Stimulated activated CD8-positive, alpha-beta memory T cell treated with anti-CD3 and anti-CD28 coated beads, Interleukin-4, amount 100 ng/mL, for 4 hours (primary cell): ENCODE measurements around the gene LSM2.
"Not testable (repeated sequence)": the region's sequence is repeated elsewhere in the genome, so short reads cannot be mapped to it uniquely, and the experiment has no call there.

Source experiments
- DNase-seq, 2 donors: peaks; one replicate each; pipeline ENCODE4 v3.0.0-alpha.2; 2020; ENCODE audit warnings: low read depth in 2 of 2, low spot score in 1 of 2

The LSM2 gene

DNA sequence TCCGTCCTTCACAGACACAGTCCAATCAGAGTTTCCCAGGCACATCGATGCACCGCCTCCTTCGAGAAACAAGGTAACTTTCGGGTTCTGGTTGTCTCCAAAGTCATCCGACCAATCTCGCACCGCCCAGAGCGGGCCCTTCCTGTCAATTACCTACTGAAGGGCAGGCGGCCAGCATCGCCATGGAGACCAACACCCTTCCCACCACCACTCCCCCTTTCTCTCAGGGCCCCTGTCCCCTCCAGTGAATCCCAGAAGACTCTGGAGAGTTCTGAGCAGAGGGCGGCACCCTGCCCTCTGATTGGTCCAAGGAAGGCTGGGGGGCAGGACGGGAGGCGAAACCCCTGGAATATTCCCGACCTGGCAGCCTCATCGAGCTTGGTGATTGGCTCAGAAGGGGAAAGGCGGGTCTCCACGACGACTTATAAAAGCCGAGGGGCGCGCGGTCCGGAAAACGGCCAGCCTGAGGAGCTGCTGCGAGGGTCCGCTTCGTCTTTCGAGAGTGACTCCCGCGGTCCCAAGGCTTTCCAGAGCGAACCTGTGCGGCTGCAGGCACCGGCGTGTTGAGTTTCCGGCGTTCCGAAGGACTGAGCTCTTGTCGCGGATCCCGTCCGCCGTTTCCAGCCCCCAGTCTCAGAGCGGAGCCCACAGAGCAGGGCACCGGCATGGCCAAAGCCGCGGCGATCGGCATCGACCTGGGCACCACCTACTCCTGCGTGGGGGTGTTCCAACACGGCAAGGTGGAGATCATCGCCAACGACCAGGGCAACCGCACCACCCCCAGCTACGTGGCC is 20.7 kb upstream of the LSM2 start, which contains the start of gene HSPA1B:
TSS of gene HSPA1B (plus strand) at position 453 of the 794 bp plus-strand sequence. CDS start at position 666, 213 bp downstream.
- peak; percentile 75 to 83 for DNase-seq

DNA sequence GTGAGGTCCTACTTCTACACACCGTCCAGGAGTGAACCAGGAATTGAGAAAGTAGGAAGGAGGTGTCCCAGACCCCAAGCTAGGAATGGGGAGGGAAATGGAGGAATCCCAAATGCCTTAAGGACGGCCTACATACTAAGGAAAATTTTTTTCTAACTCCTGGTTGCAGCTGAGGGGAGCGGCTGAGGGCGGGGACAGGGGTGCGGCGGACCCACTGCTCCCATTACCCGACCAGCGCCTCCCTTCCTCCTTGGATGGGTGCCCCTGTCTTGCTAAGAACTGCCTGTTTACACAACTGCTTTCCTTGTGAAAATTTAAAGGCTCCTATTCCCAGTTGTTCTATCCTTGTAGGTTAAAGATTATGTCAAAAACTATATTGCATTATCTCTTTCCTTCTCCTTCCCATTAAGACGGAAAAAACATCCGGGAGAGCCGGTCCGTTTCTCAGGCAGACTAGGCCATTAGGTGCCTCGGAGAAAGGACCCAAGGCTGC is 20.1 kb upstream of the LSM2 start:
- DNase-seq = no peak

DNA sequence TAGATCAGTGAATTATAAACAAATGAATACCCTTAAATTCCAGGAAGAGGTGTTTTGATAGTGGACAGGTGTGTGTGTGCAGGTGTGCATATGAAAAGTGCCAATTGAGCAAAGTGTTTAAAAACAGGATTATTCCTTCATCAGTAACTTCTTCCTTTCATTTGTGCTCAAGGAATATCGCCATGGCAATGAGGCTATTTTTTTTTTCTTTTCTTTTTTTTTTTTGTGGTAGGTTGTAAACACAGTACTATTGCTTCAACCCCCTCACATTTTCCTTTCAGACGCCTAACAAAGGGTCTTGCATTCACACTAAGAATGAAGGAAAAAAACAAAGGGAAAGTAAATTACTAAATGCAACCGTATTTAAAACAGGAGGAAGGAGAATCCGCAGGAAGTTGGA is 18.8 kb upstream of the LSM2 start:
- DNase-seq = no peak

DNA sequence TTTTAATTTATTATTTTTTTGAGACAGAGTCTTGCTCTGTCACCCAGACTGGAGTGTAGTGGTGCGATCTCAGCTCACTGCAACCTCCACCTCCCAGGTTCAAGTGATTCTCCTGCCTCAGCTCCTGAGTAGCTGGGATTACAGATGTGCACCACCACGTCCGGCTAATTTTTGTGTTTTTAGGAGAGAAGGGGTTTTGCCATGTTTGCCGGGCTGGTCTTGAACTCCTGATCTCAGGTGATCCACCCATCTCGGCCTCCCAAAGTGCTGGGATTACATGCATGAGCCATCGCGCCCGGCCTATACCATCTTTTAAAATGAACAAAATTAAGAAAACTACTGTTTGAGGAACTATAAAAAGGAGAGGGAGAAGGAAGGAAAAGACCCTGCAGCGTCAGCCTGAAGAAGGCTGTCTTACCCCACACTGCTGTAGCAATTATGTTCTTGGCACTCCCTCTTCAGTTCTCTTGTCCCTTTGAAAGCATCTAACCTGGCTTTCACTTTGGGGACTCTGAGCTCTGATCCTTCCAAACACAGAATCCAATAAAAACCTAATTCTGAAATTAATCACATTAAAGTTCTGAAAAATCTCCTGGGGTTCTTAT is 16.9 kb upstream of the LSM2 start:
- not testable (repeated sequence) for DNase-seq

DNA sequence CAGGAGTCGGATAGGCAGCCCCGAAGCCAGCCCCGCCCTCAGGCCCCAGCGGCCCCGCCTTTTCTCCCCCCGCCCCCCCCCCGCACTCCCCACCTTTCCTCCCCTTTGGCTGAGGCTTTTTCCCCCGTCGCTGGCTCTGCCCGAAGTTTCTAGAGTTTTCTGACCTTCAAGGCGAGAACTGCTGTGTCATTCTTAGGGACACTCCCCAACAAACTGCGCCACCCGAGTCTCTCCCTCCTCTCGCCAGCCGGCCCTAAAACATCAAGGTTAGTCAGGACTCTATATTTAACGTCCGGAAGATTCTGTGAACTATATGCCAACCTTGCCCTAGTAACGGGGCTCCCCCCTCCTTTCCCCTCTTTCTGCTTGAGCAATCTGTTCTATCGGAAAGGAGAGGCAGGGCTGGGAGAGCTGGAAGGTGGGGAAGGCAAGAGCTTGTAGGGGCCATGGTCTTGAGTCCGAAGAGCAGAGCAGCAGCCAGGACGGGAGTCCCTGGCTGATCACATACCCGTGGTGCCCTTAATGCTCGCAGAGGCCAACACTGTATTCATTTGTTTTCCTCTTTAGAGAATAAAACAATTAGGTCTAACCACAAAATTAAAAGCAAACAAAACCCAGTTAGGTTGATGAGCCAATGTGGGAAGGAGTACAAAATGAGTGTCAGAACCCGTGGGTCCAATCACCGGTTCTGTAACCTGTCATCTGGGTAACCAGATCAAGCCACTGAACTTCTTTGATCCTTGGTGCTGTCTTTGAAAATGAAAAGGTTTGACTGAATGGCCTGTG is 15.5 kb upstream of the LSM2 start:
- DNase-seq = peak in 1 of 2 donors; percentile 47

DNA sequence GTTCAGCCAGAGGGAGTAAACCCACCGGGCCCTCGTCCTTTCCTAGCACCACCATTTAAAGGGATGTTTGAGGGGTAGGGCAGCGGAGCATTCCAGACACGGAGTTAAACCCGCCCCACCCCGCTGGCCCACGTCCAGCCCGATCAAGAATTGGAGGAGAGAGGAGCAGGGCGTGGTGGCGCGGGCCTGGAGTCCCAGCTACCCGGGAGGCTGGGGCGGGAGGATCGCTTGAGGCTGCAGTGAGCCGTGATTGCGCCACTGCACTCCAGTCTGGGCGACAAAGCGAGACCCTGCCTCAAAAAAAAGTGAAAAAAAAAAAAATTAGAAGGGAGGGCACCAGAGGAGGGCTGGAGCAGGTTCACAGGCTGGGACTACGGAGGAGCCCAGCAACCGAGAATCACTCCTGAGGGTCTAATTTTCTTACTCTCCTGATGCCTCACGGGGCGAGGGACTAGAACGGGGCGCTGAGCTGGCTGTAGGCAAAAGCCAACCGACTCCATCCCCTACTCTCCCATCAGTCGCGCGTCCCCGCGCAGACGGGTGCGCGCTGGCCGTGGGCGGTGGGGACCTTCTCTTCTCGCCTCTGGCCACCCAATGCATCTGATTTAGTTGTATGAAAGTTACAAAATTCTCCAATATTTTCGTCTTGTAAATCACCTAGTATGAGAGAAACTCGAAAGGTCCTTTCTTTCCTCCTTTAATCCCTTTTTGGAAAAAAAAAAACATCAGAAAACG is 14.7 kb upstream of the LSM2 start:
- no peak for DNase-seq

DNA sequence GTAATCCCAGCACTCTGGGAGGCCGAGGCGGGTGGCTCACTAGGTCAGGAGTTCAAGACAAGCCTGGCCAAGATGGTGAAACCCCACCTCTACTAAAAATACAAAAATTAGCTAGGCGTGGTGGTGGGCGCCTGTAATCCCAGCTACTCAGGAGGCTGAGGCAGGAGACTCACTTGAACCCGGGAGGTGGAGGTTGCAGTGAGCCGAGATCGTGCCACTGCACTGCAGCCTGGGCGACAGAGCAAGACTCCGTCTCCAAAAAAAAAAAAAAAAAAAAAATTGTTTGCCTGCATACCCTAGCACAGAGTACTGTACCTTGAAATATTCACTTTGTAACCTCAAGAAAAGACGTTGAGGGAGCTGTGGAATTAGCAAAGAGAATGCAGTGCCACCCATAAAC is 13.6 kb upstream of the LSM2 start:
- not testable (repeated sequence) for DNase-seq

DNA sequence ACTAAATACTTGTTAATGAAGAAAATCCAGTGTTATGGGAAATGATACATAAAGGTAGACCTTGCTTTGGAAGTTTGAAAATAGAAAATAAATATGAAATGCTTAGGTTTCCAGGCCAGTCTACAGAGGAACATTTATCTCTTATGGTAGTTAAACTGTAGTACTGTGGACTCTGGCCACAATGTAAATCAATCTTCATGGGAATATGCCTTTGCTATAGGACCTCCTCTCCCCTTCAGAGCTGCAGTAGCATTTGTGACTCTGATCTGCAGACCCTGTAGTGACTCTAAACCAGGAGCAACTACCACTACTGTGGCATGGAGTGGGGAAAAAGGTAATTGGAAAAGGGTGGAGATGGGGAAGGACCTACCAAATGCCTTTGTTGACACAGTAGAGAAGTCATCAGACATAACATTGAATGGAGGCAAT is 13.1 kb upstream of the LSM2 start:
- no peak for DNase-seq

DNA sequence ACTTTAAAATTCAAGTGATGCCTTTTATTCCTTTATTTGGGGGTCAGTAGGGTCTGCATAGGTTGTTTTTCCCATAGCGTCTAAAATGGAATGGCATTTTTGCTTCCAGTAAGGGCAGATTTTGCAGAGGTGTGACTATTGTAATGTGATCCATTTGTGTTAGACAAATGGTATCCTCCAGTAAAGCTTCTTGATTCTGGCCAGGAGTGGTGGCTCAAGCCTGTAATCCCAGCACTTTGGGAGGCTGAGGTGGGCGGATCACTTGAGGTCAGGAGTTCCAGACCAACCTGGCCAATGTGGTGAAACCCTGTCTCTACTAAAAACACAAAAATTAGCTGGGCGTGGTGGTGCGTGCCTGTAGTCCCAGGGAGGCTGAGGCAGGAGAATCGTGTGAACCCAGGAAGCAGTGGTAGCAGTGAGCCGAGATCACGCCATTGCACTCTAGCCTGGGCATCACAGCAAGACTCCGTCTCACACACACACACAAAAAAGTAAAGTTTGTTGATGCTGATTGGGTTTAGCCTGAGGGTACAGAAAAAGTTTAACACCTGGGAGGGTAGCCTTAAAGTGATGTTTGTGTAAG is 11.3 kb upstream of the LSM2 start:
- DNase-seq = not testable (repeated sequence)

DNA sequence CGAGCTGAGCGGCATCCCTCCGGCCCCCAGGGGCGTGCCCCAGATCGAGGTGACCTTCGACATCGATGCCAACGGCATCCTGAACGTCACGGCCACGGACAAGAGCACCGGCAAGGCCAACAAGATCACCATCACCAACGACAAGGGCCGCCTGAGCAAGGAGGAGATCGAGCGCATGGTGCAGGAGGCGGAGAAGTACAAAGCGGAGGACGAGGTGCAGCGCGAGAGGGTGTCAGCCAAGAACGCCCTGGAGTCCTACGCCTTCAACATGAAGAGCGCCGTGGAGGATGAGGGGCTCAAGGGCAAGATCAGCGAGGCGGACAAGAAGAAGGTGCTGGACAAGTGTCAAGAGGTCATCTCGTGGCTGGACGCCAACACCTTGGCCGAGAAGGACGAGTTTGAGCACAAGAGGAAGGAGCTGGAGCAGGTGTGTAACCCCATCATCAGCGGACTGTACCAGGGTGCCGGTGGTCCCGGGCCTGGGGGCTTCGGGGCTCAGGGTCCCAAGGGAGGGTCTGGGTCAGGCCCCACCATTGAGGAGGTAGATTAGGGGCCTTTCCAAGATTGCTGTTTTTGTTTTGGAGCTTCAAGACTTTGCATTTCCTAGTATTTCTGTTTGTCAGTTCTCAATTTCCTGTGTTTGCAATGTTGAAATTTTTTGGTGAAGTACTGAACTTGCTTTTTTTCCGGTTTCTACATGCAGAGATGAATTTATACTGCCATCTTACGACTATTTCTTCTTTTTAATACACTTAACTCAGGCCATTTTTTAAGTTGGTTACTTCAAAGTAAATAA is 10.6 kb upstream of the LSM2 start:
- not testable (repeated sequence) for DNase-seq

DNA sequence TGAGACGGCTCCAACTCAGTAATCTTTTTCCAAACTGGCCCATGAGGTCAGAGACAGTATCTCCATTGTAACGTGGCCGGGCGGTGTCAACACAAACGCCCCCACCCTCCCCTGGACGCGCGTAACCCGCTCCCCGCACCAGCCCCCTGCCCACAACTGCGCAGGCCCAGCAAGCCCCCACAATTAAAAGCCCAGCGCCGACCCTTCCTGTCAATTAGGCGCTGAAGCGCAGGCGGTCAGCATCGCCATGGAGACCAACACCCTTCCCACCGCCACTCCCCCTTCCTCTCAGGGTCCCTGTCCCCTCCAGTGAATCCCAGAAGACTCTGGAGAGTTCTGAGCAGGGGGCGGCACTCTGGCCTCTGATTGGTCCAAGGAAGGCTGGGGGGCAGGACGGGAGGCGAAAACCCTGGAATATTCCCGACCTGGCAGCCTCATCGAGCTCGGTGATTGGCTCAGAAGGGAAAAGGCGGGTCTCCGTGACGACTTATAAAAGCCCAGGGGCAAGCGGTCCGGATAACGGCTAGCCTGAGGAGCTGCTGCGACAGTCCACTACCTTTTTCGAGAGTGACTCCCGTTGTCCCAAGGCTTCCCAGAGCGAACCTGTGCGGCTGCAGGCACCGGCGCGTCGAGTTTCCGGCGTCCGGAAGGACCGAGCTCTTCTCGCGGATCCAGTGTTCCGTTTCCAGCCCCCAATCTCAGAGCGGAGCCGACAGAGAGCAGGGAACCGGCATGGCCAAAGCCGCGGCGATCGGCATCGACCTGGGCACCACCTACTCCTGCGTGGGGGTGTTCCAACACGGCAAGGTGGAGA is 8.5 kb upstream of the LSM2 start, which contains the start of the genes HSPA1A and HSPA1L:
TSS of gene HSPA1A (plus strand) at position 519 of the 814 bp plus-strand sequence. CDS start at position 733, 214 bp downstream.
TSS of gene HSPA1L (minus strand) at position 259 of the 814 bp plus-strand sequence. CDS start 3,311 bp downstream, outside the sequence.
- DNase-seq = peak in 1 of 2 donors; percentile 40

DNA sequence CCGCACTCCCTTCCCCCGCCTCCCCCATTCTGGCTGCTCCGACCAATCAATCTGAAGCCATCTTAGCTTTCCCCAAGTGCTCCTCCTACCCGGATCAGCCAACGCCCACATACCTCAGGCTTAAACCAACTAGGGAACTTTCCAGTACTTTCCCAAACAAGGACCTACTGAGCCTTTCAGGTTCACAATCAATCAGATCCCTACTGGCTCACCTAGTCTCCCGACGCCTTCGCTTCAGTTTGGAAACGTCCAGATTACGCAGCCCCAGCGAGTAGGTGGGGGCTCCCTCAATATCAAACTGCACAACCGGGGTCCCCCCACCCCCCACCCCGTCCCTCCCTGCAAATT is 7.9 kb upstream of the LSM2 start:
- peak in 1 of 2 donors; percentile 32 for DNase-seq

DNA sequence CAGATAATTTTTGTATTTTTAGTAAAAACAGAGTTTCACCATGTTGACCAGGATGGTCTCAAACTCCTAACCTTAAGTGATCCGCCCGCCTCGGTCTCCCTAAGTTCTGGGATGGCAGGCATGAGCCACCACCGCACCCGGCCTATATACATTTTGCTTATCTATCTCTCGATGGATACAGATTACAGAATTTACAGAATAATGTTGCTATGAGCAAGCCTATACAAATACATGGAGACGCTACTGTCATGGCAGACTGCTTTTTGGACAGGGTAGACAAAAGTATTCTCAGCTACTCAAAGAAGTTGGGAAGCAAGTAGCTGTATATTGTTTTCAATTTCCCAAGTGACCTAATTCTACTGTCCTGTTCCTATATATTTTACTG is 6.7 kb upstream of the LSM2 start:
- no peak for DNase-seq

DNA sequence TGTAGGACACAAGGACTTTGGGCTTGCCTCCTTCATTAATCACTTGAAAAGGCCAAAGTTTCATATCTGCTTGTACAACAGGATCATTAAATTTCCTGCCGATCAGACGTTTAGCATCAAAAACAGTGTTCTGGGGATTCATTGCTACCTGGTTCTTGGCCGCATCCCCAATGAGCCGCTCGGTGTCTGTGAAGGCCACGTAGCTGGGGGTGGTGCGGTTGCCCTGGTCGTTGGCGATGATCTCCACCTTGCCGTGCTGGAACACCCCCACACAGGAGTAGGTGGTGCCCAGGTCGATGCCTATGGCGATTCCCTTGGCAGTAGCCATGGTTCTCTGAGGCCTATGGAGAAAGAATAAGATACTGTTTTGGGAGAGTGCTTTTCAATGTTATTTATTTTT is 4.9 kb upstream of the LSM2 start:
- DNase-seq = no peak

DNA sequence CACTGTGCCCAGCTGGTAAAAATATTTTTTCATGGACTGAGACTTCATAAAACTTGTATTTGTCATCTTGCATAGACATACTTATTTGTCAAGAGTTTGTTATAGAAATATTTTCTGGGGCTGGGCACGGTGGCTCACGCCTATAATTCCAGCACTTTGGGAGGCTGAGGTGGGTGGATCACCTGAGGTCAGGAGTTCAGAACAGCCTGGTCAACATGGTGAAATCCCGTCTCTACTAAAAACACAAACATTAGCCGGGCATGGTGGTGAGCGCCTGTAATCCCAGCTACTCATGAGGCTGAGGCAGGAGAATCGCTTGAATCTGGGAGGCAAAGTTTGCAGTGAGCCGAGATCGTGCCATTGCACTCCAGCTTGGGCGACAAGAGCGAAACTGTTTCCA is 1.8 kb upstream of the LSM2 start:
- DNase-seq = not testable (repeated sequence)

DNA sequence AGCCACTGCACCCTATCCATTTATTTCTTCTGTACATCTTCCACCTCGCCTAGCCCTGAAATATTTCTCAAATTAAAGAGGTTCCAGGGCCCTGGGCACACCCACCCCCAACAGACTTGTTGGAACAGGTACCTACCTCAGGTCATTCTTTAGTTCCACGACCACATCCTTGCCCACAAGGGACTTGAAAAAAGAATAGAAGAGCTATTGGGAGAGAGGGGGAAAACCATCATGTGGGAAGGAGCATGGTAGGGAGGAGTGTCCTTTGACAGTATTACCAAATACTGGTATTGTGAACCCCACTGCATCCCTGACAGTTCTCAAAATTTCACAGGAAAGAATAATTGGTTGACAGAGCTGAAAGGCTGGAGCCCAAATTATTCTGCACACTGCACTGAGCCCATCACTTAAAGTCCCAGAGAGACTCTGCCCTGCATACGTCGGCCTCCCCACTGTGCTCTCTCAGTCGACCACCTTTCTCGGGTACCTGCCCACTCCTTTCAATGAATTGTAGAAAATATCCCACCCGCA is 762 bp downstream of the LSM2 start:
- DNase-seq = no peak

DNA sequence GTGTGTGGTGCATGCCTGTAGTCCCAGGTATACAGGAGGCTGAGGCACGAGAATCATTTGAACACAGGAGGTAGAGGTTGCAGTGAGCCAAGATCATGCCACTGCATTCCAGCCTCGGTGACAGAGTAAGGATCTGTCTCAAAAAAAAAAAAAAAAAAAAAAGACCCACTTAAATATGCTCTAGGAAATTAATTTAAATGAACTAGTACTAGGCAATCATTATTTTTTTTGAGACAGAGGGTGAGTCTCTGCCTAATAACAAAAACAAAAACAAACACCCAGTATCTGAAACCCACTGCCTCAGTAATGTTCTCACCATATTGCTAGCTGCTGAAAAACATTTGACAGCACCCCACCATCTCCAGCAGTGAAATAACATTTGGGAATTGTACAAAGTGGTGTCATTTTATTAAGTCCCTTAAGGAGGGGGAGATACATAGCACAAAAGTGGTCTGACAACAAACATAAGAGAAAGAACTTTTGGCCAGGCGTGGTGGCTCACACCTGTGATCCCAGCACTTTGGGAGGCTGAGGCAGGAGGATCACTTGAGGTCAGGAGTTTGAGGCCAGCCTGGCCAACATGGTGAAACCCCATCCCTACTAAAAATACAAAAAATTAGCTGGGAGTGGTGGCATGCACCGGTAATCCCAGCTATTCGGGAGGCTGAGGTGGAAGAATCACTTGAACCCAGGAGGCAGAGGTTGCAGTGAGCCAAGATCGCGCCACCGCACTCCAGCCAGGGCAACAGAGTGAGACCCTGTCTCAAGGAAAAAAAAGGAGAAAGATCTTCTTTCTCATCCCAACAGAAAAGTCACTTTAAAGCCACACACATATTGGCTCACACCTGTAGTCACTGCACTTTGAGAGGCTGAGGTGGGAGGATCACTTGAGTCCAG is 5.5 kb downstream of the LSM2 start:
- DNase-seq = not testable (repeated sequence)
